ENCODE measurements around the gene TMEM106C. TPM values are rescaled to one million over a fixed set of nuclear protein-coding genes. Genes with fewer than 3 reads are reported as not detected.
A peak's percentile ranks its signal among the peaks of the same experiment; 100 is the strongest.

TMEM106C gene
- polyA plus RNA-seq, 1 donor = 218 TPM

- Histone ChIP-seq H3K4me3 (ENCODE audit: low read length) (no peak overlapping the region), H3K36me3 (ENCODE audit: control insufficient read depth, insufficient read depth, low read length) (no peaks in the 10 kb centered on the region), H3K4me1 (ENCODE audit: control insufficient read depth, insufficient read depth, low read length) (peaks cover 27% of the 10 kb centered on the region), H3K27ac (ENCODE audit: low read length) (no peak overlapping the region), H3K9me3 (ENCODE audit: control insufficient read depth, low read depth, low read length) (no peaks in the 10 kb centered on the region), H3K27me3 (ENCODE audit: control insufficient read depth, insufficient read depth, low read length) (peaks cover 4% of the 10 kb centered on the region)
- DNase-seq = peak; percentile 43 to 65
- no CpG with 5 or more reads among the region's 2 CpGs for WGBS (ENCODE audit: insufficient coverage, low lambda C conversion rate)
Measured at GRCh38 chr12:48013287-48013686, 49.9 kb downstream of the TMEM106C start.

- no peaks in the 10 kb centered on the region for H3K9me3 ChIP-seq (ENCODE audit: control insufficient read depth, low read depth, low read length)
- WGBS (ENCODE audit: insufficient coverage, low lambda C conversion rate) = no CpG with 5 or more reads among the region's 1 CpG
- H3K36me3 ChIP-seq (ENCODE audit: control insufficient read depth, insufficient read depth, low read length) = no peaks in the 10 kb centered on the region
- no peak overlapping the region for H3K4me3 ChIP-seq (ENCODE audit: low read length)
- H3K27ac ChIP-seq (ENCODE audit: low read length) = no peak overlapping the region
- no peak for DNase-seq
- H3K4me1 ChIP-seq (ENCODE audit: control insufficient read depth, insufficient read depth, low read length) = peaks cover 27% of the 10 kb centered on the region
- peaks cover 2% of the 10 kb centered on the region for H3K27me3 ChIP-seq (ENCODE audit: control insufficient read depth, insufficient read depth, low read length)
Measured at GRCh38 chr12:48015129-48015528, 51.7 kb downstream of the TMEM106C start.

- H3K27me3 ChIP-seq (ENCODE audit: control insufficient read depth, insufficient read depth, low read length) = peaks cover 2% of the 10 kb centered on the region
- no peak overlapping the region for H3K4me3 ChIP-seq (ENCODE audit: low read length)
- peaks cover 27% of the 10 kb centered on the region for H3K4me1 ChIP-seq (ENCODE audit: control insufficient read depth, insufficient read depth, low read length)
- no peak for DNase-seq
- WGBS (ENCODE audit: insufficient coverage, low lambda C conversion rate) = no CpG with 5 or more reads among the region's 7 CpGs
- H3K36me3 ChIP-seq (ENCODE audit: control insufficient read depth, insufficient read depth, low read length) = no peaks in the 10 kb centered on the region
- H3K9me3 ChIP-seq (ENCODE audit: control insufficient read depth, low read depth, low read length) = no peaks in the 10 kb centered on the region
- no peak overlapping the region for H3K27ac ChIP-seq (ENCODE audit: low read length)
Measured at GRCh38 chr12:48015954-48016353, 52.6 kb downstream of the TMEM106C start.

GRCh38 chr12:48016373-48017020 lies 53.1 kb downstream of the TMEM106C start:
- Histone ChIP-seq H3K4me1 (ENCODE audit: control insufficient read depth, insufficient read depth, low read length) (peaks cover 32% of the 10 kb centered on the region), H3K36me3 (ENCODE audit: control insufficient read depth, insufficient read depth, low read length) (no peaks in the 10 kb centered on the region), H3K9me3 (ENCODE audit: control insufficient read depth, low read depth, low read length) (no peaks in the 10 kb centered on the region), H3K27ac (ENCODE audit: low read length) (no peak overlapping the region), H3K27me3 (ENCODE audit: control insufficient read depth, insufficient read depth, low read length) (no peaks in the 10 kb centered on the region), H3K4me3 (ENCODE audit: low read length) (no peak overlapping the region)
- DNase-seq = no peak
- no CpG with 5 or more reads among the region's 8 CpGs for WGBS (ENCODE audit: insufficient coverage, low lambda C conversion rate)

GRCh38 chr12:48017496-48017895 lies 54.1 kb downstream of the TMEM106C start:
- Histone ChIP-seq H3K9me3 (ENCODE audit: control insufficient read depth, low read depth, low read length) (no peaks in the 10 kb centered on the region), H3K4me3 (ENCODE audit: low read length) (no peak overlapping the region), H3K27ac (ENCODE audit: low read length) (peak overlapping the region; percentile 35), H3K4me1 (ENCODE audit: control insufficient read depth, insufficient read depth, low read length) (peaks cover 42% of the 10 kb centered on the region), H3K36me3 (ENCODE audit: control insufficient read depth, insufficient read depth, low read length) (no peaks in the 10 kb centered on the region), H3K27me3 (ENCODE audit: control insufficient read depth, insufficient read depth, low read length) (no peaks in the 10 kb centered on the region)
- WGBS (ENCODE audit: insufficient coverage, low lambda C conversion rate) = no CpG with 5 or more reads among the region's 5 CpGs
- DNase-seq = no peak

GRCh38 chr12:48017921-48018617 lies 54.7 kb downstream of the TMEM106C start:
- H3K27ac ChIP-seq (ENCODE audit: low read length) = peak overlapping the region; percentile 35
- WGBS (ENCODE audit: insufficient coverage, low lambda C conversion rate) = 100% methylated on average over 1 of the region's 4 CpGs
- DNase-seq = peak in 1 of 2 donors; percentile 66

More at GRCh38 chr12:48017921-48018617, 54.7 kb downstream of the TMEM106C start:
- Histone ChIP-seq H3K36me3 (ENCODE audit: control insufficient read depth, insufficient read depth, low read length) (no peaks in the 10 kb centered on the region), H3K4me3 (ENCODE audit: low read length) (no peak overlapping the region), H3K4me1 (ENCODE audit: control insufficient read depth, insufficient read depth, low read length) (peaks cover 45% of the 10 kb centered on the region), H3K27me3 (ENCODE audit: control insufficient read depth, insufficient read depth, low read length) (no peaks in the 10 kb centered on the region), H3K9me3 (ENCODE audit: control insufficient read depth, low read depth, low read length) (no peaks in the 10 kb centered on the region)

Other genes with a start within 250 kb of the TMEM106C start
- 1.8 TPM for gene ENDOU, start 238.1 kb upstream of the TMEM106C start, polyA plus RNA-seq
- 7.9 TPM for gene RAPGEF3, start 204.7 kb upstream of the TMEM106C start, polyA plus RNA-seq
- 11.8 TPM for gene SLC48A1, start 190.4 kb upstream of the TMEM106C start, polyA plus RNA-seq
- gene HDAC7, start 143.7 kb upstream of the TMEM106C start, polyA plus RNA-seq = 32.9 TPM
- gene VDR, start 58.6 kb upstream of the TMEM106C start, polyA plus RNA-seq = 11.3 TPM
- gene COL2A1, start 40.9 kb downstream of the TMEM106C start, polyA plus RNA-seq = 9.0 TPM
- gene SENP1, start 142.5 kb downstream of the TMEM106C start, polyA plus RNA-seq = 11.9 TPM
- gene PFKM, start 155.8 kb downstream of the TMEM106C start, polyA plus RNA-seq = 41.9 TPM
- gene ASB8, start 193.9 kb downstream of the TMEM106C start, polyA plus RNA-seq = 30.6 TPM
- gene CCDC184, start 220.0 kb downstream of the TMEM106C start, polyA plus RNA-seq = 3.3 TPM
- gene OR10AD1, start 239.7 kb downstream of the TMEM106C start, polyA plus RNA-seq = 0.37 TPM

All from large intestine (tissue), 3 donors.